GM21528 (cell line): Measurements from ENCODE around the gene NR2C2.
A peak's percentile ranks its signal among the peaks of the same experiment; 100 is the strongest.

ENCODE experiments used
- ATAC-seq: cut with Tn5 transposase; IDR thresholded peaks from one replicate; pipeline ENCODE4 v1.9.1; 2021; ENCODE audit warnings: mild to moderate bottlenecking, moderate library complexity; ENCODE audit not compliant: unreplicated experiment, low FRiP score

NR2C2 gene

DNA sequence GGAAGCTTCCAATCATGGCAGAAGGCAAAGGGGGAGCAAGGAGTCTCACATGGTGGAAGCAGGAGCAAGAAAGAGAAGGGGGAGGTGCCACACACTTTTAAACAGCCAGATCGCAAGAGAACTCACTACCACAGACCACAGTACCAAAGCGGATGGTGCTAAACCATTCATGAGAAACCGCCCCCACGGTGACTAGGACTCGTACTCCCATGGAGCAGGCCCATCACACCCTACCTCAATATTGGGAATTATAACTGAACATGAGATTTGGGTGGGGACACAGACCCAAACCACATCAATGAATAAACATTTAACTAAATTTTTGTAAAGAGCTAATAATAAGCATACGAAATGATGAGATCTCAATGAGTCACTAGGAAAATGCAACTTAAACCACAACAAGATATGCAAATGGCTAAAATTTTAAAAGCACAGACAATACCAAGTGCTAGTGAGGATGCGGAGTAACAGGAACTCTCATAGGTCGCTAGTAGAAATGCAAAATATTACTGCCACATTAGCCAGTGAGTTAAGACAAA, 107.7 kb downstream of the NR2C2 start:
- ATAC-seq: peak; percentile 48

- ATAC-seq: no peak
Observed at GRCh38 chr3:15056676-15057404, 109.5 kb downstream of the NR2C2 start.

DNA sequence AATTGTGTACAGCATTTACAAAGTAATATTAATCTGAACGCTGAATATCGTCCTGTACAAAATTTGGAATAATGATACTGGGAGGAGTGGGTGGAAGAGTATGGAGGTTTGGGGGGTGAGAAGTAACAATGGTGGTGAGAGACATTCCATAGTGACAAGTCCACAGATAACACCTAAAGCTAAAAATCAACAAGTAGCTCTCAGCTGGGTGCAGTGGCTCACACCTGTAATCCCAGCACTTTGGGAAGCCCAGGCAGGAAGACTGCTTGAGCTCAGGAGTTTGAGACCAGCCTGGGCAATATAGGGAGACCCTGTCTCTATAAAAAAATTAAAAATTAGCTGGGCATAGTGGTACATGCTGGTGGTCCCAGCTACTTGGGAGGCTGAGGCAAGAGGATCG, 112.6 kb downstream of the NR2C2 start:
- ATAC-seq: no peak

DNA sequence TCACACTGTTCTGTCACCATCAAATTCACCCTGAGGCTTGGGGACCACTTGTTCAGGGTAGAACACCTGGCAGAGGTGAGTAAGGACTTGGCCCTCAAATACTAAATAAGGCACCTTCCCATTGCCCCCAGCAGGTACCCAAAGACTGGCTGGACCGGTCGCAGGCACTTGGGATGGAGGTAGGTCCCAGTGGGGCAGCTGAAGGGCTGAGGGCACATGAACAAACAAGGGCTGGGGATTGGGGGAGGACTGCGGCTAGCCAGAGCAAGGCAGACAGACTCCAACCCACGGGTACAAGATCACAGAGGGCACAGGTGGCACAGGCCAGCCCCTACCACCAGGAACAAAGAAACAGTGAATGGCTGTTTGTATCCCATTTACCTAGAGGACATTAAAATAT, 115.9 kb downstream of the NR2C2 start:
- no peak for ATAC-seq

DNA sequence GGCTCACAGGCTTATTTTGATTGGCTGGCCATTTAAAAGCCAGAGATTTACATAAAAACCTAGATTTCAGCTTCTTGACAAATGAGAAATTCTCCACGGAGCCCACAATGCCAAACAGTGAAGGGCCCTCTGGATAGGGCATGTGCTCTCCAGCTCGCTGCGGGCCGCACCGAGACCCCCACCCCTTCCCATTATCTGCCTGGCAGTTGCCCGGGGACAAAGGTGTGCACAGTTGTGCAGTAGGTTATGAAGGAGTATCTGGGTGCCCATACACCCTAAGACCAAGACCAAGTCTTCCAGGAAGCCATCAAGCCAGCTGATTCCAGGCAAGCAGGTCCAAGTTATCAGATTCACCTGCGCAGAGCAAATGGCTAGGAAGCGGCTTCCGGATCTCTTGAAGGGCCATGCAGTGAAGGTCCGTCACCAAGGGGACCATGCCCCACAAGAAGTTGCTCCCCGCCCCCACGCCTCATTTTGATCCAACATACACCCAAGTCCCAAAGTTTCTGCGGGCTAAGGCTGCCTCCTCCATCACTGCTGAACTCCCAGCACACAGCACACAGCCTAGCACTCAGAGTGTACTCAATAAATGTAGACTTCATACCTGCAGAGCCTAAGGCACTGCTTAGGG, 116.4 kb downstream of the NR2C2 start:
- ATAC-seq: no peak

- peak; percentile 34 for ATAC-seq
Observed at GRCh38 chr3:15064299-15064834, 117.0 kb downstream of the NR2C2 start.

DNA sequence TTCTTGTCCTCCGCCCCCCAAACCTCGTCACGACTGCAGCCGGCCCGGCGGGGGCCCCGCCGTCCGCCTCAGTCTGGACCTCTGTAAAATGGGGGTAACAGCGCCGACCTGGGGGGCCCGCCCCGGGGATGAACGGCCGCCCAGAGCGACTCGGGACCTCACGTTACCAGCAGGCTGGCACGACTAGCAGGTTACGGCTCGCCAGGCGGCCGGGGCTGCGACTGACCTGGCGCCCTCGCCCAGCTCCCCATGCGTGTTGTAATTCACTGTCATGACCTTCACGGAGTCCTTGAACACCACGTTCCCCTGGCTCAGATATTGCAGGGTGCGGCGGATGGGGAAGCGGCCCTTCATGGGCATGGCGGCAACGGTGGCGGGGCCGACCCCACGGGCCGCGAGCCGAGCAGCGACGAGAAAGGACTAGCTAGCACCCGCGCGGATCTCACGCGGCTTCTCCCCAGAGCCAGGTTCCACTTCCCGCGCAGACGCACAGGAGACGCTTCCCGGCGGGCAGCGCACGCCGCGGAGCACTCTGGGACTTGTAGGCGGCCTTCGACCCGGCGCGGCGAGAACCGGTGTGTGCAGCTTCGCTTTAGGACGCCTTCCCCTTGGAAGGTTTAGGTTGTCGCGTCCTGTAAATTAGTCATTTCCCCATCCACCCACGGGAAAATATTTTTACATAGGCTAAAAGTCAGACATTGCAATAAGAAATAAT, 117.6 kb downstream of the NR2C2 start, which contains the start of gene MRPS25:
TSS of gene MRPS25 (minus strand) at position 481 of the 715 bp plus-strand sequence. CDS start at position 360, 121 bp downstream.
- peak; percentile 95 for ATAC-seq

GRCh38 chr3:15065550-15066007, 118.2 kb downstream of the NR2C2 start:
- ATAC-seq: no peak

- no peak for ATAC-seq
Observed at GRCh38 chr3:15066467-15066866, 119.1 kb downstream of the NR2C2 start.

DNA sequence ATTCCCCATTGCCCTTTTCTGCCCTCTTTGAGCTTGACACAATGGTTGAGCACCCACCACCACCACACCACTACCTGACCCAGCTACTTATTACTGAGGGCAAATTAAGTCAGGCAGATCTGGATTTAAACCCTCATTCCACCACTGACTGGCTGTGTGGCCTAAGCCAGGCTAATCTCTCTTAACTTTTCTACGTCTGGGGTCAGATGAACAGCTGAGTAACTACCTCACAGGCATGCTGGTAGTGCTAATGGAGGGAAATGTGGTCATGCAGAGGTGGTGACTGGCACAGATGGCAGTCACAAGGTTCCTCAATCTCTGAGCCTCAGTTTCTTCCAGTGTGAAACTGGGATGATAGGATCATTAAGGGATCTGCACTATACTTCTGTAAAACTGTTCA, 122.1 kb downstream of the NR2C2 start:
- ATAC-seq: no peak

DNA sequence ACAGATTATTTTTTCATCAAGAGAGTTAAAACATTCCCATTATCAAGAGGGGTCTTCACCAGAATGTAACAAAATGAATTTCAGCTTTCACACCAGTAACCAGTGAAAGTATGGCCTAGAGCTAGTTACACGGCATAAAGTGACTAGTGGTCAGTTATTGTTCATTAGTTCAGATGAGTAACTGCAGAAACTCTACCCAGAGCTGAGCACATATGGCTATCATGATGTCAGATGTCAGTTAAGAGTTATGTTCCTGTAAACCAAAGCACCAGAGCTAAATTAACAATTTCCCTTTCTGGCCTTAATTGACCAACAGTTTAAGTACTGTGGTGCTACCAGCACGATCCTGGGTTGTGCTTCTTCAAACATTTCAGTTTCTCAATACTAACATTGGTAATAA, 124.3 kb downstream of the NR2C2 start:
- ATAC-seq: no peak

DNA sequence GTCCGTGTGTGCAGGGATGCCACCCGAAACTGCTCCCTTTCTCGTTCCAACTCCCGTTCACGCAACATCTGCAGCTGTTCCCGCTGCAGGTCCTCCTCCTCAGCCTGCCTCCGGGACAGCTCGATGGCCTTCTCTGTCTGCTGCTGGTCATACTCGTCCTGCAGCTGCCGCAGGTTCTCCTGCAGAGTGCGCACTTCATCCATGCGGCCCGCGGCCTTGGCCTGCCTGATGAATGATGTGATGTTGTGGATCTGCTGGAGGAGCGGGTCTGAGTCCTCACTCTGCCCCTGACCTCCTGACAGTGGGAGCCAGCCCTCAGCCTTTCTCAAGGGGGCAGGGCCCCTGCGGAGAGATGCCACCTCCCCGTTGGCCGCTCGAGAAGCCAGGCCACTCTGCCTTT, 127.1 kb downstream of the NR2C2 start:
- ATAC-seq: no peak

DNA sequence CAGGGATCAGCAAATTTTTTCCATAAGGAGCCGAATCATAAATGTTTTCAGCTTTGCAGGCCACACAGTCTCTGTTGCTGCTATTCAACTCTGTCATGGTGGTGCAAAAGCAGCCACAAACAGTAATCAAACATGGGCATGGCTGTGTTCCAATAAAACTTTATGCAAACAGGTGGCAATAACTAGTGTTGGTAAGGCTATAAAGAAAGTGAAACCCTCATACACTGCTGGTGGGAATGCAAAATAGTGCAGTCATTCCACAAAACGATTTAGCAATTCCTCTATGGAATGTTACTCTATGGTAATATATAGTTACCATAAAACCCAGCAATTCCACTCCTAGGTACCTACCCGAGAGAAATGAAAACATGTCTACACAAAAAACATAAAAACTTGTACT, 131.7 kb downstream of the NR2C2 start:
- no peak for ATAC-seq

DNA sequence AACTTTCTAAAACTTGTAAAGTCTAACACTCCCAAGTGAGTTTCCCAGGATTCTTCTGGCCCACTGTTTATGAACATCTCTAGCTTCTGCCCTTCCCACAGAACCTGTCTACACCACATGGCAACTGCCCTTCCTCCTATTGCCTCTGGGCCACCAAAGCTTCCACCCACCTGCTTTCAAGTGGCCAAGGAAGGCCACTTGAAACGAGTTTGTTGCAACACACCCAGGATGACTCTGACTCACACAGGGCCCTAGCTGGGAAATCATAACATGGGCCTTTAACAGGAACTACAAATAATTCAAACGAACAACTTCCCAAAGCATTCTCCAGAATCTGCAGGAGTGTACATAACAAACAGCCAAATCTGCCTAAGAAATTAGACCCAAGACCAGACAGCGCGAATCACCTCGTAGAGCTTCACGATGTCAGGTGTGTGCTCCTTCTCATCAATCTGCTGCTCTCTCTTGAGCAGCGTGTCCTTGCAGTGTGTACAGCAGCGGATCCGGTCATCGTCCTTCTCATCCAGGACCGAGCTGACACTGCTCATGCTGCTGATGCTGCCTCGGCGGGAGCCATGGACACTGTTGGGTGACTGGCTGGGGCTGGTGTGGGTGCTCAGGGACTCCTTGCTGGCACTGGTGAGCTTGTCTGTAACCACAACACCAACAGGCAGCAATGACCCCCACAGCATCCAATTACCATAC, 134.7 kb downstream of the NR2C2 start:
- ATAC-seq: no peak

- ATAC-seq: no peak
Observed at GRCh38 chr3:15083252-15083651, 135.9 kb downstream of the NR2C2 start.

DNA sequence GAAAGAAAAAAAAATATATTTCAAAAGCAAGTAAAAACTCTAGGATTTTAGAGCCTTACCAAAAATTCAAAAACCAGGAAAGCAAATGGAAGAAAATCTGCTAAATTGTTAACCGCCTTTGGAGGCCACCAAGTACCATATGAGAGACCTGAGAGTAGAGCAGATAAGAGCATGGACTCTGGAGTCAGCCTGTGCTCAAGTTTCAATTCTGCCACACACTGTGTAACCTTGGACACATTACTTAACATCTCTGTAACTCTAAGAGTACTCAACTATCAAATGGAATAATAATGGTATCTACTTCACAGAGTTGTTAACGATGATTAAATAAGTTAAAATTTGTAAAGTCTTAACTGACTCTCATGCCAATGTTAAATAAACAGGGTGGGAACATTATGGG, 138.9 kb downstream of the NR2C2 start:
- no peak for ATAC-seq

DNA sequence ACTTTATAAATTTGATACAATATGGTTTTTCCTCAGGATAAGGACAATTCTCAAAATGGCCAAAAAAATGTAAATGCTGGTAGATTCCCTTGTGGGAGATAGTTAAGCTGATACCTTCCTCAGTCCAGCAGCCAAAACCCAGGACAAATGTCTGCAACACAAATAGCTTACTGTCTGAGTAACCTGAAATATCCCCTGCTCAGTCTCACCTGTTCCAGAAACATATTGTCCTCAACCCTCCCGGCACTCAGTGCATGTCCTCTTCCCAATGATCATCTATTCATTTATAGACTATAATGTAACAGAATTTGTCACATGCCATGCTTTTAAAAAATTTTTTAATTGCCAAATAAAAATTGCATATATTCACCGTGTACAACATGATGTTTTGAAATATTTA, 139.3 kb downstream of the NR2C2 start:
- no peak for ATAC-seq

- no peak for ATAC-seq
Observed at GRCh38 chr3:15089201-15089600, 141.8 kb downstream of the NR2C2 start.

GRCh38 chr3:15091575-15091974, 144.2 kb downstream of the NR2C2 start:
- ATAC-seq: no peak

- no peak for ATAC-seq
Observed at GRCh38 chr3:15092686-15093085, 145.3 kb downstream of the NR2C2 start.
